ENCODE results near the gene IFT122.

The IFT122 gene

DNA sequence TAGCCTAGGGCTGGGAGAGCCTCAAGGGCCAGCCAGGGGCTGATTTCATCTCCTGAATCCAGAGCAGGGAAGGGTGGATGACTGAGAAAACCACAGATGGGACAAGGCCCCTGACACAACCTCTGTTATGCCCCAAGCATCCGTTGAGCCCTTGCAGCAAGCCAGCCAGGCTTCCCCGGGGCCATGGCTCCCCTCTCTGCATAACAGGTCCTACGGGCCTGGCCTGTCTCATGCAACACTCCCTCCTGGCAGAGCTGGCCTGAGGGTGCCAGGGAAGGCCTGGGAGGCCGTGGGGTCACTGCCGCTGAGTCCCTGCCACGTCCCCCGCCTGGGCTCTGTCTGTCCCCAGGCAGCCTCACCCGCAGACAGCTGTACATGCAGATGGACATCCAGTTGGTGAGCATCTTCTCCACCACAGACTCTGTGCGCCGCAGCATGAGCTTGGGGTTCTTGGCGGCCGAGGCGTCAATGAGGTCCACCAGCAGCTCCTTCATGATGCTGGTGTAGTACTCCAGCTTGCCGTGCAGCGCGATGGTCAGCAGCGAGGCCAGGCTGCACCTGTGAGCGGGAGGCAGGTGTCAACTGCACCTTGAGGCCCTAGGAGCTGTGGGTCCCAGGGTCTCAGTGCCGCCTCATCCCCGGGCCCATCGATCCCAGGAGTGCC lies 125.1 kb downstream of the IFT122 start:
- DNase-seq (ENCODE audit: low read depth), result no peak
- H3K4me3 ChIP-seq (ENCODE audit: low read length), result no peak overlapping the region
- TF ChIP-seq, protein P1, sequence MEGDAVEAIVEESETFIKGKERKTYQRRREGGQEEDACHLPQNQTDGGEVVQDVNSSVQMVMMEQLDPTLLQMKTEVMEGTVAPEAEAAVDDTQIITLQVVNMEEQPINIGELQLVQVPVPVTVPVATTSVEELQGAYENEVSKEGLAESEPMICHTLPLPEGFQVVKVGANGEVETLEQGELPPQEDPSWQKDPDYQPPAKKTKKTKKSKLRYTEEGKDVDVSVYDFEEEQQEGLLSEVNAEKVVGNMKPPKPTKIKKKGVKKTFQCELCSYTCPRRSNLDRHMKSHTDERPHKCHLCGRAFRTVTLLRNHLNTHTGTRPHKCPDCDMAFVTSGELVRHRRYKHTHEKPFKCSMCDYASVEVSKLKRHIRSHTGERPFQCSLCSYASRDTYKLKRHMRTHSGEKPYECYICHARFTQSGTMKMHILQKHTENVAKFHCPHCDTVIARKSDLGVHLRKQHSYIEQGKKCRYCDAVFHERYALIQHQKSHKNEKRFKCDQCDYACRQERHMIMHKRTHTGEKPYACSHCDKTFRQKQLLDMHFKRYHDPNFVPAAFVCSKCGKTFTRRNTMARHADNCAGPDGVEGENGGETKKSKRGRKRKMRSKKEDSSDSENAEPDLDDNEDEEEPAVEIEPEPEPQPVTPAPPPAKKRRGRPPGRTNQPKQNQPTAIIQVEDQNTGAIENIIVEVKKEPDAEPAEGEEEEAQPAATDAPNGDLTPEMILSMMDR (IDR thresholded peaks at IDR 0.05; ENCODE audit: insufficient read depth, low read depth, low read length, missing control alignments), result no peak

DNA sequence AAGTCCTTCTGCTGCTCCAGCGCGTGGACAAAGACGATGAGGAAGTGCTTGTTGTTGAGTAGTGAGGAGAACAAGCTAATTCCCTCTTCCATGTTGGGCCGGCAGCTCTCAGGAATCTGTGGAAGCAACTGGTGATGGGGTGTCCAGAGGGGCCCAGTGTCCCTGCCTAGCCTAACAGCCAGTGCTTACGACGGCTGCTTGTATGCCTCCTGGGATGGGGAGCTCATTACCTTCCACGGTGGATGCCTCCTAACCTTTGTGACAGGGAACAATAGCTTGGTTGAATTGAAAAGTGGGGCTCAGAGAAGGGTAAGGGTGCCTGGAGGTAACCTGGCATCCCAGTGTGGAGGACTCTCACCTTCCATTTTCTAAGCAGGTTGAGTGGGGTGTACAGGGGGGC lies 125.9 kb downstream of the IFT122 start:
- H3K4me3 ChIP-seq (ENCODE audit: low read length), result no peak overlapping the region
- no peak for DNase-seq (ENCODE audit: low read depth)
- TF ChIP-seq, protein P1 (IDR thresholded peaks at IDR 0.05; ENCODE audit: insufficient read depth, low read depth, low read length, missing control alignments), result no peak

- TF ChIP-seq, protein P1 (IDR thresholded peaks at IDR 0.05; ENCODE audit: insufficient read depth, low read depth, low read length, missing control alignments), result no peak
- DNase-seq (ENCODE audit: low read depth), result no peak
- no peak overlapping the region for H3K4me3 ChIP-seq (ENCODE audit: low read length)
Observed at GRCh38 chr3:129567176-129567705, 127.2 kb downstream of the IFT122 start.

DNA sequence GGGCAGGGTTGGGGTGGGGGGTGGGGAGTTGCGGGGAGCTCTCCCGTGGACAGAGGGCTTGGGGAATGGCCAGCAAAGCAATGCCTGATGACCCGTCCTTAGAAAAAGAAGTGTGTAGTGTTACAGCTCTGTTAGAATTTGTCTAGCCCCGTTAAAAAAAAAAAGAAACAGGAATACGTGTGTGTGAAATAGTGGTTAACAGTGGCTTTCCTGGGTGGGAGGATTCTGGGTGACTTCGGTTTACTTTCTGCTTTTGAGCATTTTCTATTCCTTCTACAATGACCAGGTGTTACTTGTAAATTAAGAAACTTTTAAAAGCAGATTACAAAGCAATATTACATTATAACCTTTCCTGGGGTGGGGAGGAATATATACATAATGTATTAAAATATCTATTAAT lies 127.9 kb downstream of the IFT122 start:
- H3K4me3 ChIP-seq (ENCODE audit: low read length), result no peak overlapping the region
- DNase-seq (ENCODE audit: low read depth), result no peak
- TF ChIP-seq, protein P1 (IDR thresholded peaks at IDR 0.05; ENCODE audit: insufficient read depth, low read depth, low read length, missing control alignments), result no peak

- TF ChIP-seq, protein P1 (IDR thresholded peaks at IDR 0.05; ENCODE audit: insufficient read depth, low read depth, low read length, missing control alignments), result no peak
- no peak for DNase-seq (ENCODE audit: low read depth)
- no peak overlapping the region for H3K4me3 ChIP-seq (ENCODE audit: low read length)
Observed at GRCh38 chr3:129569856-129570255, 129.8 kb downstream of the IFT122 start.

Measured in epithelial cell of esophagus (primary cell).